NOMO-1 treated with DMSO at 0.1 percent for 48 hours (cell line): ENCODE measurements around the gene OGDH.
"Not testable (repeated sequence)": the region's sequence is repeated elsewhere in the genome, so short reads cannot be mapped to it uniquely, and the experiment has no call there.

ENCODE experiments used
- DNase-seq: peaks from one replicate; lab custom pipeline; 2025; ENCODE audit not compliant: unreplicated experiment; lab: John Stamatoyannopoulos, UW

OGDH gene

GRCh38 chr7:44606341-44607140 lies at the start of gene OGDH:
TSS of gene OGDH (plus strand) at chr7:44606627. CDS start at chr7:44624344, 17,717 bp downstream.
- DNase-seq: peak; percentile 98

- DNase-seq: no peak
These were observed 48.9 kb upstream of the OGDH start for GRCh38 chr7:44557485-44557884.

- DNase-seq: no peak
These were observed 46.9 kb upstream of the OGDH start for GRCh38 chr7:44559485-44559884.

- DNase-seq: no peak
These were observed 44.9 kb upstream of the OGDH start for GRCh38 chr7:44561481-44561880.

GRCh38 chr7:44561962-44562621 lies 44.3 kb upstream of the OGDH start:
- no peak for DNase-seq

- not testable (repeated sequence) for DNase-seq
These were observed 43.8 kb upstream of the OGDH start for GRCh38 chr7:44562622-44562962.

- no peak for DNase-seq
These were observed 43.2 kb upstream of the OGDH start for GRCh38 chr7:44563171-44563679.

- DNase-seq: no peak
These were observed 41.8 kb upstream of the OGDH start for GRCh38 chr7:44564606-44565005.

- peak; percentile 41 for DNase-seq
These were observed 41.2 kb upstream of the OGDH start for GRCh38 chr7:44565097-44565794.

GRCh38 chr7:44565795-44566559 lies 40.5 kb upstream of the OGDH start:
- no peak for DNase-seq

GRCh38 chr7:44566680-44567079 lies 39.7 kb upstream of the OGDH start:
- no peak for DNase-seq

- no peak for DNase-seq
These were observed 38.5 kb upstream of the OGDH start for GRCh38 chr7:44567884-44568283.

- DNase-seq: no peak
These were observed 37.5 kb upstream of the OGDH start for GRCh38 chr7:44568771-44569560.

- no peak for DNase-seq
These were observed 36.5 kb upstream of the OGDH start for GRCh38 chr7:44569959-44570358.

GRCh38 chr7:44572771-44573170 lies 33.7 kb upstream of the OGDH start:
- no peak for DNase-seq

GRCh38 chr7:44573464-44574286 lies 32.8 kb upstream of the OGDH start, which contains the start of gene DDX56:
TSS of gene DDX56 (minus strand) at chr7:44573908. CDS start at chr7:44573895, 13 bp downstream.
- DNase-seq: peak; percentile 94

GRCh38 chr7:44574287-44574872 lies 32.0 kb upstream of the OGDH start:
- no peak for DNase-seq

GRCh38 chr7:44575054-44575453 lies 31.4 kb upstream of the OGDH start:
- DNase-seq: no peak

- no peak for DNase-seq
These were observed 30.2 kb upstream of the OGDH start for GRCh38 chr7:44576228-44576627.
